Urinary bladder (tissue), 4 donors: Measurements from ENCODE around the gene OIT3. TPM values are rescaled to one million over a fixed set of nuclear protein-coding genes. Genes with fewer than 3 reads are reported as not detected.

Experiments
- DNase-seq: peaks from one replicate; pipeline ENCODE4 v3.0.0-alpha.2; 2015; ENCODE audit errors: extremely low spot score
- H3K27ac ChIP-seq: one replicate; pipeline ENCODE4 v1.5.1; 2013; ENCODE audit warnings: low read depth, mild to moderate bottlenecking, moderate library complexity
- H3K36me3 ChIP-seq: one replicate; pipeline ENCODE4 v1.6.1; 2013; ENCODE audit warnings: mild to moderate bottlenecking, moderate library complexity; ENCODE audit not compliant: insufficient read depth
- H3K4me1 ChIP-seq: one replicate; pipeline ENCODE4 v1.6.1; 2013; ENCODE audit warnings: mild to moderate bottlenecking, moderate library complexity; ENCODE audit not compliant: insufficient read depth
- H3K4me3 ChIP-seq: one replicate; pipeline ENCODE4 v1.5.1; 2013; ENCODE audit warnings: low read depth, low read length
- WGBS: extraction: QIAGEN DNeasy Blood & Tissue Kit; methylation state at CpG from one replicate; pipeline ENCODE4 v1.1.7; 2013; 5-methylcytosine and 5-hydroxymethylcytosine counted together
- polyA plus RNA-seq: library from polyadenylated mRNA; stranded (reverse); fragments of 200-250 nt; gene quantifications from one replicate; pipeline ENCODE4 v1.2.3, GENCODE V29; 2013
- total RNA-seq: library from RNA; depleted of rRNA; stranded (reverse); fragments of >200 nt; gene quantifications from one replicate; pipeline ENCODE4 v1.2.3, GENCODE V29; 2014
- donor health status: healthy with polysubstance abuse.
- donor health status: healthy.

The OIT3 gene
- total and polyA plus RNA-seq, 2 donors: 0.08 to 2.3 TPM

- no peaks in the 10 kb centered on the region for H3K4me1 ChIP-seq
- 93% methylated on average over 2 of the region's 2 CpGs for WGBS
- no peak overlapping the region for H3K27ac ChIP-seq
- no peak for DNase-seq
- H3K4me3 ChIP-seq: no peak overlapping the region
- no peaks in the 10 kb centered on the region for H3K36me3 ChIP-seq
Observed at GRCh38 chr10:72981882-72982529, 88.5 kb downstream of the OIT3 start.

Other genes starting within 250 kb of the OIT3 start
- 65.7 TPM for gene MCU, start 201.6 kb upstream of the OIT3 start, total RNA-seq
- 17.6 TPM for gene MCU, start 201.6 kb upstream of the OIT3 start, polyA plus RNA-seq
- gene PLA2G12B, start 61.1 kb downstream of the OIT3 start, total RNA-seq: not detected
- gene PLA2G12B, start 61.1 kb downstream of the OIT3 start, polyA plus RNA-seq: not detected
- 143 TPM for gene P4HA1, start 203.1 kb downstream of the OIT3 start, total RNA-seq
- 21.5 TPM for gene P4HA1, start 203.1 kb downstream of the OIT3 start, polyA plus RNA-seq
- 1.3 TPM for gene NUDT13, start 216.7 kb downstream of the OIT3 start, total RNA-seq
- 2.1 TPM for gene NUDT13, start 216.7 kb downstream of the OIT3 start, polyA plus RNA-seq